Measurements from ENCODE around the gene SERPINB5.

SERPINB5 gene

DNA sequence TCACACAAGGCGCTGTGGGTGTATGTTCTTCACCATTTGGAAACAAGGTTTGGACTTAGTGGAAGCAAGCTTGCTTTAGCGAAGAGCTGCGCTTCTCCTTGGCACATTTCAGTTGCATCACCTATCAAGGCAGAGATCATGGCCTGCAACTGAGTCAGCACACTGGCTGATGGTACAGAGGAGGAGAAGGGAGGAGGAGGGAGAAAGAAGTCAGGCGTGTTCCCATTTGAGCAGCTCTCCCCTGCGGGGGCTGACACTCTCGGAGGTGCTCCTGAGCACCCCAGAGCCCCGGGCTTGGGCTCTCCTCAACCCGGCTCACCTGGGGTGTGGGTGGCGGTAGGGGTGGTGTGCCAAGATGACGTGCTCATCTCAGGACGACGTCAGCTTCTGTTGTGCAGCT lies 6.0 kb upstream of the SERPINB5 start:
- no peak for DNase-seq (ENCODE audit: low spot score)

DNA sequence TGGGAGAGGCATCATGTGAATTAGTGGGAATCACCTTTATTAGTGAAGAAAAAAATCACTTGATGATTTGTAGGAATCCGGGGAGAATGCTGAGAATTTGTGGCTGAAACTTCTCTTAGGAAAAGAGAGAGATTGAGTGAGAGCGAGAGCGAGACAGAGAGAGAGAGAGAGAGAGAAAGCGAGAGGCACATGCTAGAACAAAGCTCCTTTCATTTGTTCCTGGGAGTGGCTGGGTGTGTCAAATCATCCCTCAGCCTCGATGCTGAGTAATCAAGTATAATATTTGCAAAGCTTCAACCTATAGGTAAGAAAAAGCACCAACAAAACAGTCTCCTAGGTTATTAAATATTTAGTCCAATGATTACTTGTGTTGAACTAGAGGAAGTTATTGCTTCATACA lies 4.4 kb upstream of the SERPINB5 start:
- DNase-seq (ENCODE audit: low spot score) = no peak

DNA sequence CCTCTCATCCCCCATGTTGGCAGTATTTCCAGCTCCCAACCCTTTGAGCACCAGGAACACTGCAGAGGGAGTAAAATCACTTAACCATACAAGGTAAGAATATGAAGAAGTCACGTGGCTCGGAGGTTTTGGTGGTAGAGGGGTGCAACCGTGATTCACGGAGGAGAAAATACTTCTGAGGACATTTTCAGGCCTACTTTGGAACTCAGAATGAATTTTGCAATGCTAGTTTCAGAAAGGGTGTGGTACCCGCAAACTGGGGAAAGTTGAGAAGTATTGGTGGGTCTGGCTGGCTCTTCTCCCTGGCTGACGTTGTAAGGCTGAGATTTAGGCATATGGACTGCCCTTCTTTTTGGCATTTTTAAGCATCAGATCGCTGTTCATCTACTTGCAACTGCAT lies 442 bp downstream of the SERPINB5 start:
- DNase-seq (ENCODE audit: low spot score) = no peak

DNA sequence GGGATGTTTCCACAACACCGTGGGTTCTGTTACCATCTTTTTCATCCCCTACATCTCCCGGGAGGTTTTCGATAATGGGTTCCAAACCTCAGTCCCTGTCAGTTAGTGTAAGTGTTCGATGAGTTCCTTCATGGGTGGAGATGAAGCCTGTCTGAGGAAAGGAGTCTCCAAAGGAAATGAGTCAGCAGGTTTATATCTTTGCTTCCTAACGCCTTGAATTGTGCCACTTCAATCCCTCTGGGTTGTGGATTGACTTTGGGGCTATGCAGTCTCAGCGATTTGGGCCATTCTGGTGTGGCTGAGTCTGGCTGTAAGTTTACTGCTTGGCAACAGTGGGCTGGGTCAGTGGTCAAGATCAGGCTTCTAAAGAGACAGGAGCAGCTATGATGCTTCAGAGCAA lies 1.2 kb downstream of the SERPINB5 start:
- no peak for DNase-seq (ENCODE audit: low spot score)

DNA sequence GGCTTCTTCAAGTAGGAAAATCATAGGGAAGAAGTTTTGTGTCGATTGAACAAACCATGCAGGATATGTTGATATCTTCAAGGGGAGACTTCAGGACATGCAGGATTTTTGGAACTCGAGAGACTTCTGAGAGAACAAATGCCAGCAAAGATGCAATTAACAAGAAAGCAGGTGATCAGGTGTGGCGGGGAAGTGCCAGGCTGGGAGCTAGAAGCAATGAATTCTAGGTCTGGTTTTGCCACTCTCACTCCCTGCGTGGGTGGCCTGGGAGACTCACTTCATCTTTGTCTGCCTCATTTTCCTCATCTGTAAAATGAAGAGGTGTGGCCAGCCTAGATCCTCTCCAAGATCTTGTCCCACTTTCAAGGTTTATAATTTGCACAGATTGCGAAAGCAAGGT lies 3.1 kb downstream of the SERPINB5 start:
- DNase-seq (ENCODE audit: low spot score) = no peak

DNA sequence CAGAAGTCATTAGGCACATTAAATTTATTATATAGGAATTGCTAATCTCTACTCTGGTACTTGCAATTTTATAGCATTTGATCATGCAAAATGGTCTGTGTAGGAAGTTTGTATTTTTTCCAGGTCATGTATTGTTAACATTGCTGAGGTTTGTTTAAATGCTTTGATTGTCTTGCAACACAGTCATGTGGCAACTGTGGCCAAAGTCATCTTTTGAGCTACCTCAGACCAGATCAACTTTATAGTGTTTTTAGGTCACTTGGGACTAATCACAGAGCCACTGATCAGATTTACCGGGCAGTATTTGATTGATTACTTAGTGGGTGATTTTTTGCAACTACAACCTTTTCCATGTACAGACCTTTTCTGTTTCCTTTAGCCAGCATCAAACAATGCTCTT lies 3.7 kb downstream of the SERPINB5 start:
- DNase-seq (ENCODE audit: low spot score) = no peak

DNA sequence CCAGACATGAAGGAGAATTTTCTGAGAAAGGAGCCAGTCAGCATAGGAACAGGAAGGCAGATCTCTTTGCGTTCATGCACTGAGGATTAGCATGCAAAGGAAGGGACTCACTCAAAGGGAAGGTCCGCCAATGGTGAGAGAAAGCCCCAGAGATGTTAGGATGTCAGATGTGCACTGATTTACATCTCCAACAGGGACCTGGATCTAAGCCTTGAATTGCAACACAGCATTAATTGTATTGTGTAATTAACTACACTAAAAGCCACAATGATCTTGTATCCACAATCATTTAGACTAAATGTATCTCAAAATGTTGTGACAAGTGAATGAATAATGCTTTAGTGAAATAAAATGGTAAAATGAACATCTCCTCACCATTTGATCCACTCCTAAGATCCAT lies 4.2 kb downstream of the SERPINB5 start:
- no peak for DNase-seq (ENCODE audit: low spot score)

DNA sequence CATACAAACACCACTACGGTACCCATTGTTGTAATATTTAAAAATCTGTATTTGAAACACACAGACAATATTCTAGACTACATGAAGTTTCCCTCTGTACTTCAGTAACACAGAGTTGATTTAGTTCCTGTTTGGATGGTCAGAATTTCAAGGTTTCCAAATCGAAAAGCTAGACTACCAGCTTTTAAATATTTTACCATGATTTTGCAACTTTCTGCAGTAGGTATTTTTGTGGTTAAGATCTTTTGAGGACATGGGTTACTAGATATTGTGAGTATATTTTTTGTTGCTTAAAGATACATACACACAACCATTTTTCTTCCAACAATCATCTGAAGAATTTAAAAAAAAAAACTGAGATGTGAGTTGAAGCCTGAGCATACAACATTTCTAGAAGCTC lies 10.9 kb downstream of the SERPINB5 start:
- no peak for DNase-seq (ENCODE audit: low spot score)

DNA sequence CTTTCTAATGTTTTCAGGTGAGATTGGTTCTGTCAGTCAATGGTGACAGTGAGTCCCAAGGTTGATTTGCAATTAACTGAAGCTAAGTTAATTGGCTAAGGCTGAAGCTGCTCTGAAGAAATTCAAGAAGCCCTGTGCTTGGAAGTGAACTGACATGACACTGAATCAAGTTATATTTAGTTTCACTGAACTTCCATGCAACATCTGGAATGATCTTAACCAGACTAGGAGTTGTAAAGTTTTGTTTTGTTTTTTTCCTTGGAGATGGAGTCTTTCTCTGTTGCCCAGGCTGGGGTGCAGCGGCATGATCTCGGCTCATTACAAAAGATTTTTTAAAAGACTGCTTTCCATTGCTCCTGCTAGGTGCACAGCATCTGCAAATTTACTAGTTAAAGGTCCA lies 11.4 kb downstream of the SERPINB5 start:
- DNase-seq (ENCODE audit: low spot score) = no peak

DNA sequence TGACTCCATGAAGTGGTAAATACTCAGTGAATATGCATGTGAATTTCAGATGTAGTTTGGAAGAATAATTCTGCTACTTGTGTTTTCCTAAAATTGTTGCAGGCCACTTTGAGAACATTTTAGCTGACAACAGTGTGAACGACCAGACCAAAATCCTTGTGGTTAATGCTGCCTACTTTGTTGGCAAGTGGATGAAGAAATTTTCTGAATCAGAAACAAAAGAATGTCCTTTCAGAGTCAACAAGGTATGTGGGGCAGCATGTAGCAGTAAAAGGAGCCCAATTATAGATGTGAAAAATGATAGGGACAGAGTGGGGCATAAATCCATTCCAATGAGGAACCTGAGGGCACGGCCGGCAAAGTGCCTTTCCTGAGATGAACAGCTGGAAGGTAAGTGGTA lies 16.1 kb downstream of the SERPINB5 start:
- no peak for DNase-seq (ENCODE audit: low spot score)

DNA sequence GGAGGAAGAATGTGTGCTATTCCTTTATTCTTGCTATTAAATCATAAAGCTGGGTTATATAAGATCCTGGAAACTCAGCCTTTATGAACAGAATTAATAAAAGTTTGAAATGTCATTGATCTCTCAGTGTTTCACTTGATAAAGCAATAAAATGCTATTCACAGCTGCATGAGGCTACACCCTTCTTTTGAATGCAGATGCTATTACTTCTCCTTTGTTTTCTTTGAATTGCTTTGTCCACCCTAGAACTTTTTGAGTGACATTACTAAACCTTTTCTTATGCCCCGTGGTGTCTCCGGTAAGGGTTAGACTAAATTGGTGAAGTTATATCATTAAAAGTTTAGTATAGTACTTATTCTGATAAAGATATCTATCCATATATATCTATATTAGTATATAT lies 18.9 kb downstream of the SERPINB5 start:
- DNase-seq (ENCODE audit: low spot score) = no peak

DNA sequence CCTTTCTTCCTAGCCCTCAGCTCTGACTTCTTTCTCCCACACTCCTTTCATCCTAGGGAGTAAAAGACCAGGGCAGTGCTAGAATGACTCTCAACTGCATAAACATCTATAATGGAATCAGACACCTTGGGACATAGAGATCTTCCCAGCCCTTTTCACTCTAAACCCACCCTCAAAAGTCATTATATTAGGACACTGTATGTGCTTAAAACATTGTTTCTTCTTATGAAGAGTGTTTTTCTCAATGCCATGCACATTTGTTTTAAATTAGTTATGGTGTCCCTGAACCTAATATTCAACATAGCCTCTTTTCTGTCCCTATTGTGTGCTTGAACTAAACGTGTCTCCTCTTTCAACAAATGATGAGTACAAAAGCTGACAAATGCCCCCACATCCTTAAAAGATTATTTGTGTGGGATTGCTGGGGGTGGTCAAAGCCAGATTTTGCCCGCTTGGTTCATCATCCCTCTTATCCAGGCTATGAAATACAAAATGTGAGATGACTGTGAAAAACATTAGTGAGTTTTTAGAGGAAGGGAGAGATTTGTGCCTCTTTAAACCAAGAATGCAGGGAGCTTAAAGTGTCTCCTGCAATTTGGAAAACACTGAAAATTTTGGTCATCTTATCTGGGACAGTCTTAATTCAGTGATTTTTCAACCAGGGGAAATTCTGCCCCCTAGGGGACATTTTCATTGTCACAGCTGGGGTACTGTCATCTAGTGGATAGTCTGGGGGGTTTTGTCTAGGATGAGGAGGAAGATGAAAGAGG lies 29.0 kb downstream of the SERPINB5 start:
- peak; percentile 12 for DNase-seq (ENCODE audit: low spot score)

DNA sequence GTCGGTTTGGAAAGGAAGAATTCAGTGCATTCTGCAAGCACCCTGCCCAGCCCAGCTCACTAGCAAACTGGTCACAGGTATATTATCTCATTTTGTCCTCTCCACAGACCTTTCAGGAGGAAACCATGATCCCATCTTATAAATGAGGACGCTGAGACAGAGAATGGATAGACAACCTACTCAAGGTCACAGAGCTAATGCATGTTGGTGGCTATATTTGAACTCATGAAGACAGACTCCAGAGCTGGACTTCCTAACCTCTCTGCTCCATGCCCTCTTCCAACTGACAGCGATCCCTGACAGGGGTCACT lies 29.5 kb downstream of the SERPINB5 start:
- no peak for DNase-seq (ENCODE audit: low spot score)

DNA sequence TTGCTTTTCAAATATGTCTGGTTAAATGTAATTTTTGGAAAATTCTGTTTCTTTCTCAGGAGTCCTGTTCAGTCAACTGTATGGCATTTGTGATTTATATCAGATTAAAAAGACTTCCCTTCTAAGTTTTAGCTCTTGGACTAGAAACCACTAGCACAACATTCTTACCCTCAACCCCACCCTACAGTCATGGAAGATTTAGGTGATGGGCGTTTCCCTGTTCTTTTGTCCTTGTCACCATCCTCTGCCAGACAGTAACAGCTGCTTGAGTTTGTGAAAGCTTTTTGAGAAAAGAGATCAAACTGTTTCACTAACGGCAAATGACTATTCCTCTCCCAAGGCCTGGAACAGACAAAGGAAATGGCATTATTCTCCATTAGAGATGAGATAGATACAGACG lies 31.8 kb downstream of the SERPINB5 start:
- no peak for DNase-seq (ENCODE audit: low spot score)

DNA sequence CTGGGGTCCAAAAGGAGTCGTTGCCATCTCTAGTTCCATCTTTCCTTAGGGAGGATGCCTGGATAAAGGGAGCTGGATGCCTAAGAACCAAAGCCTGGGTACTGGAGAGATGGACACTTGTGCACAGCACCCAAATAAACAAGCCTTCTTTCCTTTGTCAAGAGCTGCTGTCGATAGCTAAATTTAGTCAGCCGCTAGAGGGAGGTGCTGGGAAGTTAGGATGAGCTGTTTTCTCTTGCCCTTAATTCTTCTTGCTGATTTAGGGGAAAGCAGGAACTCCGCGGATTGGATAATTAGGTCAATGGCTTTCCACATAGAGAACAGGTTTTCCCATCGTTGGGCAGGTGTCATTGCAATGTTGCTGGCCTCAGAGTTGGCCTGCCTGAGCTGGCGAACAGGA lies 34.5 kb downstream of the SERPINB5 start:
- DNase-seq (ENCODE audit: low spot score) = no peak

DNA sequence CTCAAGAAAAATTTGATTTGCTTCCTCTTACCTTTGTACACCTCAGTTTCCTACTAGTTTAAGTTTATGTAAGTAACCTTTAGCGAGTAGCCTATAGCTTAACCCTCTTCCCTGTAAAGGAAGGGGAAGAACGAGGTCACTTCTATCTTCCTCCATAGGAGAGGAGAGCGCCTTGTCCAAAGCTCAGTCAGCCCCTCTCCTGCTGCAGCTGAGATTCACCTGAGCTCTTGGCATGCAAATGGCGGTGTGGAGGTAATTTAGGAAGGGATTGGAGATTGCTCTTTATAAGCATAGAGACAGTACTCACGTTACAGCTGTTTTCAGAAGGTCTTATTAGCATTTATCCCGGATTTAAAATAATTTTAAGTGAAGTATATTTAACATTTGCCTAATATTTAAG lies 37.6 kb downstream of the SERPINB5 start:
- no peak for DNase-seq (ENCODE audit: low spot score)

DNA sequence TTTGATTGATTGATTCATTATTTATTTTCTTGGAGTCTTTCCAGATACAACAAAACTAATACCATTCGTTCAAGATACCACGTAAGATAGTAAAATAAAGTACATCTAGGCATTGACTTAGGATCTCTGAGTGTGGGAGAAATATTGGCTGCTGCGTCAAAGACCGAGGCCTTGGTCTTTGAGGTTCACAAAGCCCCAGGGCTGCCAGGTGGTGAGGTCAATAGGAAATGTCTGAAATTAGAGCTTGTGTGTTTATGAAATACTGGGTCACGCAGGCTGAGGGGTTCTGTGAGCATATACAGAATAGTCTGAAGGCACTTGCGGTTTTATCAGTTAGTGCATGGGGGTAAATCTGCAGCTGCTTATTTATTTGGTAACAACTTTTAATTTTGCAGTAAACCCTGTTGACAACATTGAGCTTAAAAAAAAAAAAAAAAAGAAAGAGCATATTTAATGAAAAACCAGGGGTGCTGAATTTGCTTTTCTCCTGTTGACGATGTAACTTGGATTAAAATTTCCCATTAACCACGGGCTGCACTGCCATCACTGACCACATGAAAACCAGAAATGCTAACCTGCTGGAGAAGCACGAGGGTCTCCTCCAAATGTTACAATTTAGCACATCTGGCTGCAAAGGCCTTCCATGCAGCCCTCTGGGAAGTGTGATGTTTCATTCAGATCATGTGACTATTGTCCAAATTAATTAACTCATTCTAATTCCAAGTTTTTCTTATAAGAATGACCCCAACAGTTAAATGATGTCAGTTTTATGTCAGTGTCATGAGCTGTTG lies 38.3 kb downstream of the SERPINB5 start:
- DNase-seq (ENCODE audit: low spot score) = no peak

DNA sequence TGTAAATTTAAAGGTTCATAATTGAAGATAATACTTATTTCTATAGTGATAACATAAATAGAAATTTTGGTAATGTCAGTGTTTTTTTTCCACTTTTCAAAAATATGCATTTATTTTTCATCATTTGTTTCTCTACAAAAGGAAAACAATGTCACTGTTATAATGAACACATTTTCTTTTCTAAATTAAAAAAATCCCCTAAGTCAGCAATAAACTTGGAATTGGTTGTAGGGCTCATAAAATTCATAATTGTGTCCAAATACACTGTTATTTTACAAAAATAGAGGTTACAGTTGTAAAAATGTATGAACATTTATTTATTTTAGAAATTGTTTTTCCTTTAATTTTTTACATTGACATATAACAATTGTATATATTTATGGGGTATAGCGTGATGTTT lies 39.0 kb downstream of the SERPINB5 start:
- DNase-seq (ENCODE audit: low spot score) = no peak

DNA sequence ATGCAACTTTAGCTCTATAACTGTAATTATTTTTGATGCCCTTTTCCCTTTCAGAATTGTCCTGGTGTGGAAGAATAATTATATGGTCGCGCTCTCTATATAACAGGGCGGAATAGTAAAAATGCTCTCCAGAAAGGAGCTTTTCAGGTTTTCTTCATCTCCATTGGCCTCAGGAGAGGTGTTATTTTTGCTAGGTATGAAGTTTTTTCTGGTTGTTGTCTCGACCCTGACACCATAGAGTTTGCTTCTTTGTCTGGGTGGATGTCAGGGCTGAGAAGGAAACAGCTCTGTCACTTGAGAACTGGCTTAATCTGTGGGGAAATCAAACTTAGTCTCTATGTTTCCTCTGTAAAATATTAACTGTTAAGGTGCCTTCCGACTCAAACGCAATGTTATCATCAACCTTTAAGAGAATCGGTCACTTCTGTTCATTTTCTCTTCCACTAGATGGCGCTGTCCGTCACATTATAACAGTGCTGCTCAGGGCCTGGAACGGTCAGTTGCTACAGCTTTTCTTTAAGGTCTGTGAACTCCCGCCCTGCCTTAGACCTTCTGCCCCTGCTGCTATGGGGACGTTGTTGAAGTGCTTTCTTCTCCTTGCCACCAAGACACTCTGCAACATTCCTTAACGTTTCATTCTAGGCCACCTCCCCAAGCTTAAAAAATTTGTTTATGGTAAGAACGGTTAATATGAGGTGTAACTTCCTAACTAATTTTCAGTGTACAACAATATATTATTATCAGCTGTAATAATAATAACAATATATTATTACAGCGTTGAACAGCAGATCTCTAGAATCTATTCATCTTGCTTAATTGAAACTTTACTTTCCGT lies 41.6 kb downstream of the SERPINB5 start:
- peak; percentile 72 for DNase-seq (ENCODE audit: low spot score)

DNA sequence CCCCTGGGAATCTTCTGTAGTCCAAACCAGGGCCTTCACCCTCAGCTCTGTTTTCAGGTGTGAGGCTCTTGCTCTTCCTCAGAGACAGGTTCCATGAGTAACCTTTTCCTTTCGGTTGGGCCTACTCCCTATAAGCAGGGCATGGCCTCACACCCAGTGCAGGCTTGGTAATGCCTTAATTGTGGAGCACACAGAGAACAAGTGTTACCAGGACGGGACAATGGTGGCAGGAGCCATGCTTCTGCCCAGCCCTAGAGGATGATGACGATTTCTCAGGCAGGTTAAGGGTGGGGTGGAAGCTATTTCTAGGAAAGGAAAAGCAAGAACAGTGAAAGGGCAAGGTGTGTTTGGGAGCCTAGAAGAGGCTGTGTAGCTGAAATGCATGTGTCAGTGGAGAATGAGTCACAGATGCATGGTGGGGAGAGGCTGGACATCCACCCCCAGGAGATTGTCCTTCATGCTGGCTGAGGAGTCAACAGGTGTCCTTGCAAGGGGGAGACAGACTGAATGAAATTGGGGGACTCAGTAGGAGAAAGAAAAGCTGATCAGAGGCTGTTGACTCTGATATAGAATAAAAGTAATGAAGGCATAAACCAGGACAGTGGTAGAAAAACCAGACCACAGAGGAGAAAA lies 43.4 kb downstream of the SERPINB5 start:
- DNase-seq (ENCODE audit: low spot score) = no peak

DNA sequence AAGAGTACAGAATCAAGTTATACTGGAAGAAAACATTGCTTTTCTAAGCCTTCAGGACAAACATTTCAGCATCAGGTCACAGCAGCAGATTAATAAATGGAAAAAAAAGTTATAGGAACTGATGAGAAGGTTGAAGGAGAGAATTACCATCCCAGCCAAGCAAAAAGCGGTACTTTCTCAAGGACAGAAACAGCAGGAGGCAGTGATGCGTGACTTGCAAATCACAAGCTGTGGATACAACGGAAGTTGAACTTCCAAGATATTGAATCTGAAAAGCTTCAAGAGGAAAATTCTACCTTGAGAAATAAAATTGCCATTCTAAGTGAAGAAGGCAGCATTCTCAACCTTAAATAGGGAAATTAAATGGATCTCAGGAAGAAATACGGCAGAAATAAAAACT lies 46.9 kb downstream of the SERPINB5 start:
- no peak for DNase-seq (ENCODE audit: low spot score)

DNA sequence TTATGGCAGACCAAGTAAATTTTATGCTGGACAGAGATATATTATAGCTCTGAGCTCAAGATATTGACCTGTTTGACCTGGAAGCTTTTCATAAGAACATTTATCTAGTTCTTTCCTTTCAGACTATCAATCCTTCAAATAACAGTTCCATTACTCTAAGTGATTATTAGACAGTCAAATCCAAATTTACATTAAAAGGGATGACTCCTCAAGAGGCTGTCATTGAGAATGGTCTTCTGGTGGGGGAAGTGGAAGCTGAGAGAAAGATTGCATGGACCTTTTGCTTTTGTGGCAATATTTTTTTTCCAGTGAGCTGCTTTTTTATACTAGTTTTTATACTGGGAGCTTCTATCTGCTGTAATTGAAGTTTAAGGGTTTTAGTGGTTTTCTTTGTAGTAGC lies 50.5 kb downstream of the SERPINB5 start:
- no peak for DNase-seq (ENCODE audit: low spot score)
